GM19238 (cell line): ENCODE measurements around the gene RASA2.
"Not testable (repeated sequence)": the region's sequence is repeated elsewhere in the genome, so short reads cannot be mapped to it uniquely, and the experiment has no call there.

Source experiments
- DNase-seq: peaks from one replicate; pipeline ENCODE4 v3.0.0; 2011; ENCODE audit warnings: low spot score; ENCODE audit not compliant: insufficient read length

The RASA2 gene

DNA sequence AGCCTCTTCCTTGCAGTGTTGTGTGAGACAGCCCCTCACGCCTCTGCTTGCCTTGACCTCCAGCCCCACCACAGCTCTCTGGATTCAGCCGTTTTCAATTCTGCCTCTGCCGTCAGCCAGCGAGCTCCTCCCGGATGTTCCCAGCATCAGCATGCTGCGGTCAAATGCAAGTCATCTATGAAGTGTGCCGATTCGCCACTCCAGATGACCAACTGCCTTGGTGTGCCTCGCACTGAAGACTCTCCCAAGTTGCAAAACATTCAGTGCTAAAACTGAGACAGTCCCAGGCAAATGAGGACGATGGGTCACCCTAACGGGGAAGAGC is 30.6 kb upstream of the RASA2 start:
- DNase-seq = no peak

GRCh38 chr3:141457624-141458236 is 29.1 kb upstream of the RASA2 start:
- no peak for DNase-seq

GRCh38 chr3:141459008-141459407 is 27.8 kb upstream of the RASA2 start:
- no peak for DNase-seq

- peak; percentile 71 for DNase-seq
Observed at GRCh38 chr3:141460097-141460704, 26.6 kb upstream of the RASA2 start.

- no peak for DNase-seq
Observed at GRCh38 chr3:141462176-141462859, 24.5 kb upstream of the RASA2 start.

DNA sequence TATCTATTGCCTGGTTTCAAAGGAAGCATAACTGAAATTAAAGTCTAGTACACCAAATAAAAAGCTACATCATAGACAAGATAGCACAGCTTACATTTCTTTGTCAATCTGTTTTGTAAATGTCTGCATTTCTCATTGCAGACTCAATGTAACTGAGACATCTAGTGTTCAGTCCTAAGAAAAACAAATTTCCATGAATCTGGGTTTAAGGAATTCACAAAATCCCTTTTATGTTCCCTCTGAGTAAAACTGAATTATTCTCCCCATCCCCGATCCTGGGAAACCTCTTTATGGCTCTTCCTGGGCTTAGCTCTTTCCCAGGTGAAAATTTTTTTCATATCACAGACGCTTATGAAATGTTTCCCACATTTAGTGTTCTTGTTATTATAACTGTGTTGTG is 21.6 kb upstream of the RASA2 start:
- no peak for DNase-seq

DNA sequence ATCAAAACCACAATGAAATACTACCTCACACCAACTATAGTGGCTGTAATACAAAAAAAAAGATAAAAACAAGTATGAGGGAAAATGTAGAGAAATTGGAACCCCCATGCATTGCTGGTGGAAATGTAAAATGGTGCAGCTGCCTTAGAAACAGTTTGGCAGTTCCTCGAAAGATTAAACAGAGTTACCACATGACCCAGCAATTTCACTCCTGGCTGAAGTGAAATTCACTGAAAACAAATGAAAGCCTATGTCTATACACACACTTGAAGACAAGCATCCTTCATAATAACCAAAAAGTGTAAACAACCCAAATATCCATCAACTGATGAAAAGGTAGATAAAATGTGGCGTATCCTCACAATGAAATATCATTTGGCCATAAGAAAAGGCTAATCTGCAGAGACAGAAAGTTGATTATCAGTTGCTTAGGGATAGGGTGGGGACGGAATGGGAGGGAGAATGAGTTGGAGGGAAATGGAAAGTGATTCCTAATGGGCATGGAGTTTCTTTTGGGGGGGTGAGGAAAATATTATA is 20.1 kb upstream of the RASA2 start:
- DNase-seq = no peak

- no peak for DNase-seq
Observed at GRCh38 chr3:141469720-141470119, 17.1 kb upstream of the RASA2 start.

DNA sequence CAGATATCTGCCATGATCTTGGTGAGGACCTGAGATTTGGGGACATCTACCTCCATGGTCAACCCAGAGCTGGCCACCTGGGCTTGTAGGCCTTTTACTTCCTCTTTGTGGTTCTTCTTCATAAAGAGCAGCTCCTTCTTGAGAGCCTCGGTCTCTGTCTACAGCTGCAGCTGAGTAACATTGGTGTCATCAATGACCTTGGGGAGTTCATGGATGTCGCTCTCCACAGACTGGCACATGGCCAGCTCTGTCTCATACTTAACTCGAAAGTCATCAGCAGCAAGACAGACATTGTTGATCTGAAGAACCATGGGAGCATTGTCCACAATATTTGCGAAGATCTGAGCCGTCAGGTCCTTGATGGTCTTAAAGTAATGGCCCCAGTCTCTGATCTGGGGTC is 15.7 kb upstream of the RASA2 start:
- no peak for DNase-seq

DNA sequence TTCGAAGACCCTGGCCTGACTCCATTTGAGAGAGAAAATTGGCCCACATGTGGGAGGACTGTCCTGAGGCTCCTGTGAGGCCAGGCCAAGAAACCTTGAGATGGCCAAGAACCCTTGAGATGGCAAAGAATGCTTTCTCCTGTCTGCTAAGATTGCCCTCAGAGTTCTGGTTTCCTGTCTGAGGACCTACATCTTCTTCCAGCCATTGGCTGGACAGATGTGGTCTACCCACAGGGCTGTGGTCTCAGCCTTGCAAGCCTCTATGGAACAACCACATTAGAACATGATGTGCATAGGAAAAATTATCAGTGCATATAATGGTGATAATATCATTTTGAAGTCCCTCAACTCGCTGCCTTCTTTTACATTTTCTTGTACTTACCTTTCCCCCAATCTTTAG is 10.8 kb upstream of the RASA2 start:
- DNase-seq = no peak

GRCh38 chr3:141477224-141477623 is 9.6 kb upstream of the RASA2 start:
- DNase-seq = no peak

GRCh38 chr3:141478139-141478538 is 8.7 kb upstream of the RASA2 start:
- DNase-seq = no peak

- not testable (repeated sequence) for DNase-seq
Observed at GRCh38 chr3:141478840-141479239, 8.0 kb upstream of the RASA2 start.

DNA sequence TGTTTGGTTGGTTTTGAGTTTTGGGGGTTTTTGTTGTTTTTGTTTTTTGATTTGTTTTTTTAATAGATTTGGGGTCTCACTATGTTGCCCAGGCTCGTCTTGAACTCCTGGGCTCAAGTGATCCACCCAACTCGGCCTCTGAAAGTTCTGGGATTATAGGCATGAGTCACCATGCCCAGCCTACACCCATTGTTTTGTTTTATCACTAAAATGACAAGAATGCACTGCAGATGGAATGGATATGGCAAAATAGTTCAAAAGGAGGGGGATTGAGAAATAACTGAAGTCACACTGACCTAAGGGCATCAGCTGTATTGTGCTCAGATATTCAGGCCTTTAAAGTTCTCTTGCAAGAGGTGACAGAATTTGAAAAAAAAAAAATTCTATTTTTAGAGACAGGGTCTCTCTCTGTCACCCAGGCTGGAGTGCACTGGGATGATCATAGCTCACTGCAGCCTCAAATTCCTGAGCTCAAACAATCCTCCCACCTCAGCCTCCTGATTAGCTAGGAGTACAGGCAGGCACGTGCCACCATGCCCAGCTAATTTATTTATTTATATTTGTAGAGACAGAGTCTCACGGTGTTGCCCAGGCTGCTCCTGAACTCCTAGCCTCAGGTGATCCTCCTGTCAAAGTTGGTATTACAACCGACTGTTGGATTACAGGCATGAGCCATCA is 4.4 kb upstream of the RASA2 start:
- no peak for DNase-seq

GRCh38 chr3:141484701-141485287 is 2.0 kb upstream of the RASA2 start:
- DNase-seq = no peak

- DNase-seq = no peak
Observed at GRCh38 chr3:141485641-141486495, 959 bp upstream of the RASA2 start.

DNA sequence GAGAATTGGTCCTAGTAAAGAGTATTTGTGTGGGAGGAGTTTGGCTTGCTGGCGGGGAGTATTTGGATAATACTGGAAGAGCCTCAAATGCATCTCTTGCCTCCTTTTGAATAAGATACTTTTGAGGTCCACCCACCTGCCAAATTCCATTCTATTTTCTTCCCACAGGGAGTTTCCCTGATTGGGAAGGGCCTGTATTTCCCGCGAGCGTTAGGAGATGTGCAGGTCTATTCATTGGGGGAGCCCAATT is 406 bp upstream of the RASA2 start:
- DNase-seq = no peak

DNA sequence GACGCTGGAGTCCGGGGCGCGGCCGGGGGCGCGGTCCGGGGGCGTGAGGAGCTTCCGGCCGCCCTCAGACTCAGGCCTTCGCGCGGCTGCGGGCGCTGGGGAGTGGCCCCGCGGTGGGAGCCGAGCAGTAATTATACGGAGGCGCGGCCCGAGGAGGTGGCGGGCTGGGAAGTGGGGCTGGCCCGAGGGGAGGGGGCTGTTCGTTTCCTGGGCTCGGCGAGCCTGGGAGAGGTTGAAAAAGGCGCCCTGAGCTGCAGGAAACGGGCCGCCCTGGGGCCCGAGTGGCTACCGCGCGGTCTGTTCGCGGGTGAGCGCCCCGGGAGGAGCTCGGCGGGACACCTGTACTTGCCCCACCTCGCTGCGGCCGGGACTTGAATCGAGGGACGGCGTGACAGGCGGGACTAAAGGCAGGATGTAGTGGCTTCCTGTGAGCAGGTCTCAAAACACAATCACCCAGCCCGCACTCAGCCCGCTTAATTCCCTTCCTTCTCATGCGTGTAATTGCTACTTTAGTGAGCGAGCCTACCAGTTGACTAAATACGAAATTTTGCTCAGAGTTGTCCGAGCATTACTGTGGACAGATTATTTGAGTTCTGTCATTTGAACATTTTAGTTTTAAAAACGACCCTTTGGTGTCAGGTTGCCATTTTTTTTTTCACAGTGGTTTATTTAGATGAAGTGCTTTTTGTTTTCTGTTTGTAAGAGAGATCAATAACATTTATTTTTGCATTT is 860 bp downstream of the RASA2 start:
- DNase-seq = peak; percentile 71

DNA sequence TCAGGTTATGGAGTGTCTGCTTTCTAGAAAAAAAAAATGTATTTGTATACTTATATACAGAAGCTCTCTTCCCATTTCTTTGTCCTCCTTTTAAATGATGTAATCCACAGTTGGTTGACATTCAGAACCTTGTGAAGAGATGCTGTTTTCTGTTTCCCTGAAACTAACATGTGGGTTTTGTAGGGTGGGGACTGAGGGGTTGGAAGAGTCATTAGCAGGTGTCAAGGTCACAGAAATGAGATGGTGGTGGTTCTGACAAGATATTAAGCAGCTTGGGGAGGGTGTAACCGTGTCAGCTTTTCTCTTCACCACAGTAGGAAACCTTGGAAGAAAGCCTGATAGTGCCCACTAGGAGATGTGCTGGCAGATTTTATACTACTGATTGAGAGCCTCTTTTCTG is 2.4 kb downstream of the RASA2 start:
- no peak for DNase-seq

GRCh38 chr3:141491081-141491480 is 4.3 kb downstream of the RASA2 start:
- DNase-seq = no peak

DNA sequence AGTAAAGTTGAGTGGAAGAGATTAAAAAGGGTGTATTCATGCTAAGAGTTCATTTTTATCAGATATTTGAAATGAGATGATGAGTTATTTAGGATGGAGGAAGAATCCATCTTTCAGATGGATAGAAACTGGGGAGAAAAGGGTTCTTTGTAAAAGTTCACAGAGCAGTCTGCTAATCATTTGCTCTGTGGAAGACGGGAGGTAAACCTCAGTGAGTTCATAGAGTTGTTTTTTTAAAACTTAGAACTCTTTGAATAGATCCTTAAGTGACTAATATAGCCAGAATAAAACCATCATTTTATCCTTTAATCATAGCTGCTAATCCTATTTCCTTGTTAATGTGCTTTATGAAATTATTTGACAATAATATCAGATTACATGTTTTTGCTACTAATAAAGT is 5.1 kb downstream of the RASA2 start:
- no peak for DNase-seq
